Activated CD8-positive, alpha-beta memory T cell treated with anti-CD3 and anti-CD28 coated beads, Interleukin-2, amount 10 ng/mL, durations not matched to agents 7 days and 5 days (primary cell): ENCODE data around the gene METTL6. TPM values are rescaled to one million over a fixed set of nuclear protein-coding genes. Genes with fewer than 3 reads are reported as not detected.
"Not testable (repeated sequence)": the region's sequence is repeated elsewhere in the genome, so short reads cannot be mapped to it uniquely, and the experiment has no call there.

Experiments used
- ATAC-seq: fragments of 150-1000 bp; cut with Tn5 transposase; one replicate; pipeline ENCODE4 v1.10.0; 2021; ENCODE audit warnings: moderate library complexity
- CTCF ChIA-PET: fragments of 350-600 bp; sonication (Branson Sonifier 250); formaldehyde crosslinking; loops from one replicate; lab custom pipeline; 2021; ENCODE audit warnings: antibody characterized with exemption; lab: Charles Lee
- DNase-seq: peaks from one replicate; pipeline ENCODE4 v3.0.0-alpha.2; 2020
- H3K27ac Mint-ChIP-seq: one replicate; pipeline ENCODE4 v1.8.0; 2021; ENCODE audit warnings: mild to moderate bottlenecking, mixed read lengths
- H3K27me3 Mint-ChIP-seq: one replicate; pipeline ENCODE4 v1.8.0; 2021; ENCODE audit warnings: mixed read lengths
- H3K36me3 Mint-ChIP-seq: one replicate; pipeline ENCODE4 v1.8.0; 2021; ENCODE audit warnings: mild to moderate bottlenecking, mixed read lengths
- H3K4me1 Mint-ChIP-seq: one replicate; pipeline ENCODE4 v1.8.0; 2021; ENCODE audit warnings: mixed read lengths
- H3K4me3 Mint-ChIP-seq: one replicate; pipeline ENCODE4 v1.8.0; 2021; ENCODE audit warnings: mild to moderate bottlenecking, moderate library complexity, mixed read lengths
- H3K9me3 Mint-ChIP-seq: one replicate; pipeline ENCODE4 v1.8.0; 2022; ENCODE audit warnings: low read depth, mixed read lengths
- total RNA-seq, 2 experiments: library from RNA; stranded (reverse); gene quantifications; one replicate each; pipeline ENCODE4 v1.2.3, GENCODE V29; 2021

Gene METTL6
- total RNA-seq, 2 experiments from 2014 or later, result 17.2 to 18.3 TPM

- no peaks in the 10 kb centered on the region for H3K27me3 Mint-ChIP-seq
- DNase-seq, result no peak
- H3K9me3 Mint-ChIP-seq, result no peaks in the 10 kb centered on the region
- H3K36me3 Mint-ChIP-seq, result peaks cover 29% of the 10 kb centered on the region
- ATAC-seq, result no peak
- no peak overlapping the region for H3K27ac Mint-ChIP-seq
- CTCF ChIA-PET, result no interaction called here
- no peak overlapping the region for H3K4me3 Mint-ChIP-seq
- H3K4me1 Mint-ChIP-seq, result no peaks in the 10 kb centered on the region
These were observed 17.6 kb downstream of the METTL6 start for GRCh38 chr3:15409774-15410173.

GRCh38 chr3:15409239-15409638 is 18.1 kb downstream of the METTL6 start:
- Mint-ChIP-seq H3K27ac (no peak overlapping the region), H3K4me3 (no peak overlapping the region), H3K36me3 (peaks cover 24% of the 10 kb centered on the region), H3K9me3 (no peaks in the 10 kb centered on the region), H3K27me3 (no peaks in the 10 kb centered on the region), H3K4me1 (no peaks in the 10 kb centered on the region)
- DNase-seq (no peak), ATAC-seq (no peak)
- CTCF ChIA-PET, result interaction anchor here (2.9 to 7.5 kb wide), 2 partner anchors 141 to 206 kb away, joined by 13 to 96 read pairs; no protein-coding TSS in a partner anchor

GRCh38 chr3:15405448-15406050 is 21.8 kb downstream of the METTL6 start:
- Mint-ChIP-seq H3K9me3 (no peaks in the 10 kb centered on the region), H3K36me3 (peaks cover 3% of the 10 kb centered on the region), H3K27me3 (no peaks in the 10 kb centered on the region), H3K27ac (no peak overlapping the region), H3K4me1 (peaks cover 12% of the 10 kb centered on the region), H3K4me3 (no peak overlapping the region)
- no peak for DNase-seq
- ATAC-seq, result peak; percentile 64
- CTCF ChIA-PET, result interaction anchor here (0.6 to 7.5 kb wide), 38 partner anchors 10 to 297 kb away, joined by 3 to 96 read pairs (median 4); partner anchors contain the start of genes BTD, CAPN7, EAF1 and HACL1

- H3K4me1 Mint-ChIP-seq, result peaks cover 19% of the 10 kb centered on the region
- no peak for ATAC-seq
- DNase-seq, result no peak
- no peaks in the 10 kb centered on the region for H3K9me3 Mint-ChIP-seq
- no peak overlapping the region for H3K27ac Mint-ChIP-seq
- CTCF ChIA-PET, result interaction anchor here (0.6 to 7.5 kb wide), 36 partner anchors 10 to 296 kb away, joined by 3 to 96 read pairs (median 4); partner anchors contain the start of genes BTD, CAPN7, EAF1 and HACL1
- no peak overlapping the region for H3K4me3 Mint-ChIP-seq
- no peaks in the 10 kb centered on the region for H3K27me3 Mint-ChIP-seq
- H3K36me3 Mint-ChIP-seq, result no peaks in the 10 kb centered on the region
These were observed 22.6 kb downstream of the METTL6 start for GRCh38 chr3:15404767-15405166.

GRCh38 chr3:15403965-15404364 is 23.4 kb downstream of the METTL6 start:
- no peak for ATAC-seq
- Mint-ChIP-seq H3K4me1 (peaks cover 27% of the 10 kb centered on the region), H3K27ac (no peak overlapping the region), H3K27me3 (no peaks in the 10 kb centered on the region), H3K36me3 (no peaks in the 10 kb centered on the region), H3K9me3 (no peaks in the 10 kb centered on the region), H3K4me3 (no peak overlapping the region)
- CTCF ChIA-PET, result interaction anchor here (1.5 to 7.5 kb wide), 6 partner anchors 132 to 295 kb away, joined by 3 to 96 read pairs (median 18); no protein-coding TSS in a partner anchor
- no peak for DNase-seq

GRCh38 chr3:15403495-15403894 is 23.8 kb downstream of the METTL6 start:
- peaks cover 31% of the 10 kb centered on the region for H3K4me1 Mint-ChIP-seq
- no peaks in the 10 kb centered on the region for H3K27me3 Mint-ChIP-seq
- no peak overlapping the region for H3K27ac Mint-ChIP-seq
- CTCF ChIA-PET, result interaction anchor here (2.7 to 7.5 kb wide), 3 partner anchors 135 to 294 kb away, joined by 15 to 96 read pairs (median 20); no protein-coding TSS in a partner anchor
- H3K4me3 Mint-ChIP-seq, result no peak overlapping the region
- H3K36me3 Mint-ChIP-seq, result no peaks in the 10 kb centered on the region
- ATAC-seq, result no peak
- DNase-seq, result no peak
- H3K9me3 Mint-ChIP-seq, result no peaks in the 10 kb centered on the region

- H3K27me3 Mint-ChIP-seq, result no peaks in the 10 kb centered on the region
- peaks cover 36% of the 10 kb centered on the region for H3K4me1 Mint-ChIP-seq
- H3K4me3 Mint-ChIP-seq, result no peak overlapping the region
- no peaks in the 10 kb centered on the region for H3K9me3 Mint-ChIP-seq
- DNase-seq (no peak), ATAC-seq (no peak)
- H3K27ac Mint-ChIP-seq, result no peak overlapping the region
- H3K36me3 Mint-ChIP-seq, result no peaks in the 10 kb centered on the region
- CTCF ChIA-PET, result interaction anchor here (0.9 to 7.5 kb wide), 4 partner anchors 27 to 156 kb away, joined by 3 to 96 read pairs (median 4); no protein-coding TSS in a partner anchor
These were observed 25.4 kb downstream of the METTL6 start for GRCh38 chr3:15401936-15402335.

GRCh38 chr3:15399970-15400369 is 27.4 kb downstream of the METTL6 start:
- ATAC-seq (peak; percentile 80), DNase-seq (peak; percentile 43)
- Mint-ChIP-seq H3K27ac (no peak overlapping the region), H3K27me3 (peaks cover 5% of the 10 kb centered on the region), H3K9me3 (no peaks in the 10 kb centered on the region), H3K4me1 (peaks cover 36% of the 10 kb centered on the region), H3K4me3 (no peak overlapping the region), H3K36me3 (no peaks in the 10 kb centered on the region)
- CTCF ChIA-PET, result interaction anchor here (0.8 to 4.4 kb wide), 12 partner anchors 15 to 292 kb away, joined by 3 to 44 read pairs (median 3); partner anchors contain the start of gene CAPN7

GRCh38 chr3:15398731-15399133 is 28.6 kb downstream of the METTL6 start:
- H3K4me3 Mint-ChIP-seq, H3K36me3 Mint-ChIP-seq, H3K9me3 Mint-ChIP-seq, ATAC-seq, H3K27me3 Mint-ChIP-seq, H3K27ac Mint-ChIP-seq: not testable (repeated sequence)
- peak; percentile 45 for DNase-seq
- CTCF ChIA-PET, result interaction anchor here (0.9 to 4.4 kb wide), 13 partner anchors 8 to 280 kb away, joined by 3 to 44 read pairs (median 4); partner anchors contain the start of gene CAPN7
- peaks cover 36% of the 10 kb centered on the region for H3K4me1 Mint-ChIP-seq

- ATAC-seq, H3K36me3 Mint-ChIP-seq, H3K27me3 Mint-ChIP-seq, H3K27ac Mint-ChIP-seq, CTCF ChIA-PET, H3K4me1 Mint-ChIP-seq, DNase-seq, H3K9me3 Mint-ChIP-seq, H3K4me3 Mint-ChIP-seq: not testable (repeated sequence)
These were observed 34.1 kb downstream of the METTL6 start for GRCh38 chr3:15393252-15393651.

- H3K9me3 Mint-ChIP-seq, result no peaks in the 10 kb centered on the region
- no peak for ATAC-seq
- H3K27me3 Mint-ChIP-seq, result peaks cover 8% of the 10 kb centered on the region
- H3K4me1 Mint-ChIP-seq, result no peaks in the 10 kb centered on the region
- no peaks in the 10 kb centered on the region for H3K36me3 Mint-ChIP-seq
- H3K27ac Mint-ChIP-seq, result no peak overlapping the region
- DNase-seq, result no peak
- no peak overlapping the region for H3K4me3 Mint-ChIP-seq
- CTCF ChIA-PET, result no interaction called here
These were observed 36.3 kb downstream of the METTL6 start for GRCh38 chr3:15391007-15391406.

- Mint-ChIP-seq H3K4me1 (peaks cover 4% of the 10 kb centered on the region), H3K36me3 (no peaks in the 10 kb centered on the region), H3K27ac (no peak overlapping the region), H3K9me3 (no peaks in the 10 kb centered on the region), H3K4me3 (no peak overlapping the region), H3K27me3 (peaks cover 4% of the 10 kb centered on the region)
- CTCF ChIA-PET, result interaction anchor here (1.3 kb wide), 1 partner anchor 123 kb away, joined by 4 read pairs; no protein-coding TSS in a partner anchor
- DNase-seq (no peak), ATAC-seq (no peak)
These were observed 36.9 kb downstream of the METTL6 start for GRCh38 chr3:15390460-15390859.

GRCh38 chr3:15388335-15388734 is 39.0 kb downstream of the METTL6 start:
- H3K27me3 Mint-ChIP-seq, H3K4me3 Mint-ChIP-seq, DNase-seq, H3K27ac Mint-ChIP-seq, H3K4me1 Mint-ChIP-seq, H3K9me3 Mint-ChIP-seq, ATAC-seq, H3K36me3 Mint-ChIP-seq: not testable (repeated sequence)
- CTCF ChIA-PET, result interaction anchor here (0.9 to 1.7 kb wide), 4 partner anchors 11 to 184 kb away, joined by 4 to 6 read pairs (median 4); no protein-coding TSS in a partner anchor
